GM12872 (cell line): ENCODE data around the gene ERC1.

Experiments
- CTCF ChIP-seq: IDR thresholded peaks from 3 replicates; pipeline ENCODE4 v1.5.1; 2011; ENCODE audit warnings: low read depth, mild to moderate bottlenecking, low read length, moderate library complexity; ENCODE audit not compliant: insufficient read depth

ERC1 gene

DNA sequence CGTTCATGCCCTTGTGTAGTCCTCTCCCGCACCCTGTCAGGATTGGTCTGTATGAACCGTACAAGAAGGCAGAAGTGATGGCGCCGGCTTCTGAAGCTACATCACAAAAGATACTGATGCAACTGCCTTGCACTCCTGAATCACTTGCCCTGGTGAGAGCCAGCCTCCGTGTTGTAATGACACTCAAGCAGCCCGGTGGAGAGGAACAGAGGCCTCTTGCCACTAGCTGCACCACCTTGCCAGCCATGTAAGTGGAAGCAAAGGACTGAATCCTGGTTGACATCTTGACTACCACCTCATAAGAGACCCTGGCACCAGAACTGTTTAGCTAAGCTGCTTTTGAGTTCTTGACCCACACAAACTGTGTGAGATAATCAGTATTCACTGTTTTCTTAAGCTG, 266.0 kb downstream of the ERC1 start:
- TF ChIP-seq CTCF, result no peak

GRCh38 chr12:1262011-1262410, 271.0 kb downstream of the ERC1 start:
- no peak for TF ChIP-seq CTCF

- no peak for TF ChIP-seq CTCF
Measured at GRCh38 chr12:1267243-1267642, 276.2 kb downstream of the ERC1 start.

DNA sequence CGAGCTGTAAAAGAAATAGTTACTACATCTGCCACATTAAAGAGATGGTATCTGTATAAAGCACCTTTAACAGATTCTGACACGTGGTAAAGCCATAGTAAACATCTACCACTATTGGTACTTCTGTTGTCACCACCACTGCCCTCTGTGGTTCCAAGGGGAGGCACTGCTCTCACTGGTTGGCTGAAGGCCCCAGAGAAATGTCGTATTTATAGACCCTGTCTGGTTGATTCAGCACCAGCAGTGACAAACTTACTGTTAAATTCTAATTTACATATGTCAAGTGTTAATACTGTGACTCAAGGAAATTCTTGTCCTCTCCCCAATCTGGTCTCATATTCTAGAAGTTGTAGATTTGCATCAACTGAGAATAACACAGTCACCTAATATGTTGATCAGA, 281.1 kb downstream of the ERC1 start:
- TF ChIP-seq CTCF, result no peak

DNA sequence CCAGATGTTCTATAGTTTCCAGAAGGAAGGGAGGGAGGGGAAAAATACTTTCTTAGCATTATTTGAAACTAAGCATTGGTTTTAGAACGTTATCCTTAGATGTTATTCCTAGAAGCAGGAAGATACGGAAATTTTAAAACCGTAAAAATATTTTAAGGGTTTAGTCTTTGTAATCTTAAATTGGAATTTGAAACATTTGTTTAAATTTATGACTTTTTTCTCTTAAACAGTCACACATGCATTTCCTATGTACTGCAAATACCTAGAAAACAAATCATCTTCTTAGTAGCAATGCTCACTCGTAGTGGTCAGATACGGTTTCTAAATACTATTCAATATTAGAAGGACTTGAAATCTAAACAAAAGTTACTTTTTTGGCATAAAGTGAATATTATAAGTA, 282.0 kb downstream of the ERC1 start:
- TF ChIP-seq CTCF, result no peak

DNA sequence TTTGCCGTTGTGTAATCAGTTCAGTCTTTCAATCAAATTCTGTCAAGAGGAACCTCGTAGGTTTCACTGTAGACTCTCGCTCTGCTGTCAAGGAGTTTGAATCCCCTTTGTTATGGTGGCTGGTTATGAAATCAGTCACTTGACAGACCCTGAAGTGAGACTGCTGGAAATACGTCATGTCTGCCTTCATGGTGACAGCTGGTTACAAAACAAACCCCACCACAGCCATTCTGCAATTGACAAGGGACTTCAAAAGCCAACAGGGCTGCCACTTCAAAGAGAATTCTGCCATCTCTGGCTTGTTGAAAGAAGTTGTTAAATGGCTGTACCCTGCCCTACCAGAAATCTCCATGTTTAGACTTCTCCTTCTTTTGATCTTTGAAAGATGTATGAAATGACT, 286.9 kb downstream of the ERC1 start:
- TF ChIP-seq CTCF, result no peak

GRCh38 chr12:1279050-1279449, 288.0 kb downstream of the ERC1 start:
- TF ChIP-seq CTCF, result no peak

- TF ChIP-seq CTCF, result no peak
Measured at GRCh38 chr12:1280059-1280458, 289.0 kb downstream of the ERC1 start.
